BE2C (cell line): Measurements from ENCODE around the gene ZNF101.
"Not testable (repeated sequence)": the region's sequence is repeated elsewhere in the genome, so short reads cannot be mapped to it uniquely, and the experiment has no call there.

Experiments
- DNase-seq: peaks from one replicate; pipeline ENCODE4 v3.0.0-alpha.2; 2020
- H3K27me3 ChIP-seq: fragments of 250-450 bp; sonication (Bioruptor Pico); 2 replicates; pipeline ENCODE4 v1.5.1; 2020; ENCODE audit warnings: mild to moderate bottlenecking
- H3K36me3 ChIP-seq: fragments of 250-450 bp; sonication (Bioruptor Pico); 2 replicates; pipeline ENCODE4 v1.5.1; 2020; ENCODE audit warnings: mild to moderate bottlenecking
- H3K4me1 ChIP-seq: fragments of 250-450 bp; sonication (Bioruptor Pico); 2 replicates; pipeline ENCODE4 v1.5.1; 2020
- H3K4me3 ChIP-seq: 2 replicates; pipeline ENCODE4 v1.5.1; 2011; ENCODE audit warnings: low read depth, low read length
- H3K9me3 ChIP-seq: fragments of 250-450 bp; sonication (Bioruptor Pico); 2 replicates; pipeline ENCODE4 v1.5.1; 2020
- TF ChIP-seq, protein P1 (sequence below): IDR thresholded peaks from 2 replicates; pipeline ENCODE4 v1.5.1; 2012; ENCODE audit warnings: mild to moderate bottlenecking, low read depth, low read length

Gene ZNF101

DNA sequence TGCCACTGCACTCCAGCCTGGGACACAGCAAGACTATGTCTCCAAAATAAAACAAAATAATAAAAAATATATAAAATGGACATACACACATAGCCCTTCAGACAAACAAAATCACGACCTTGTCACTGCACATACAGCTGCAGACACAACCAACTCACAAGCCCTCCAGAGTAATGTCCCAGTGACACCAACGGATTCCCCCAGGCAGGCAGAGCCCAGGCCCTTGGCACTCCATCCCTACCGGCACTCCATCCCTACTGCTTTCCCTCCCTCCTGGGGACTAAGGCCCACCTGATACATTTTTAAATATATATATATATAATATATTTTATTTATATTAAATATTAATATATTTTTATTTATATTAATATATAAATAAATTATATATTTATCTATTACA, 18.5 kb downstream of the ZNF101 start:
- no peak overlapping the region for H3K4me3 ChIP-seq
- no peaks in the 10 kb centered on the region for H3K36me3 ChIP-seq
- no peaks in the 10 kb centered on the region for H3K9me3 ChIP-seq
- no peaks in the 10 kb centered on the region for H3K4me1 ChIP-seq
- no peak for DNase-seq
- TF ChIP-seq, protein P1, sequence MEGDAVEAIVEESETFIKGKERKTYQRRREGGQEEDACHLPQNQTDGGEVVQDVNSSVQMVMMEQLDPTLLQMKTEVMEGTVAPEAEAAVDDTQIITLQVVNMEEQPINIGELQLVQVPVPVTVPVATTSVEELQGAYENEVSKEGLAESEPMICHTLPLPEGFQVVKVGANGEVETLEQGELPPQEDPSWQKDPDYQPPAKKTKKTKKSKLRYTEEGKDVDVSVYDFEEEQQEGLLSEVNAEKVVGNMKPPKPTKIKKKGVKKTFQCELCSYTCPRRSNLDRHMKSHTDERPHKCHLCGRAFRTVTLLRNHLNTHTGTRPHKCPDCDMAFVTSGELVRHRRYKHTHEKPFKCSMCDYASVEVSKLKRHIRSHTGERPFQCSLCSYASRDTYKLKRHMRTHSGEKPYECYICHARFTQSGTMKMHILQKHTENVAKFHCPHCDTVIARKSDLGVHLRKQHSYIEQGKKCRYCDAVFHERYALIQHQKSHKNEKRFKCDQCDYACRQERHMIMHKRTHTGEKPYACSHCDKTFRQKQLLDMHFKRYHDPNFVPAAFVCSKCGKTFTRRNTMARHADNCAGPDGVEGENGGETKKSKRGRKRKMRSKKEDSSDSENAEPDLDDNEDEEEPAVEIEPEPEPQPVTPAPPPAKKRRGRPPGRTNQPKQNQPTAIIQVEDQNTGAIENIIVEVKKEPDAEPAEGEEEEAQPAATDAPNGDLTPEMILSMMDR = no peak
- no peaks in the 10 kb centered on the region for H3K27me3 ChIP-seq

DNA sequence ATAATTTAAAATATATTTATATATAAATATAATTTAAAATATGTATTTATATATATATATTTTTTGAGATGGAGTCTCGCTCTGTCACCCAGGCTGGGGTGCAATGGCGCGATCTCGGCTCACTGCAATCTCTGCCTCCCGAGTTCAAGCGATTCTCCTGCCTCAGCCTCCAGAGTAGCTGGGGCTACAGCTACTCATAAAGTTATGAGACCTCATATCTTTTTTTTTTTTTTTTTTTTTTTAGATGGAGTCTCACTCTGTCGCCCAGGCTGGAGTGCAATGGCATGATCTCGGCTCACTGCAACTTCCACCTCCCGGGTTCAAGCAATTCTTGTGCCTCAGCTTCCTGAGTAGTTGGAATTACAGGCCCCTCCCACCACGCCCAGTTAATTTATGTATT, 20.4 kb downstream of the ZNF101 start:
- not testable (repeated sequence) for H3K4me1 ChIP-seq

DNA sequence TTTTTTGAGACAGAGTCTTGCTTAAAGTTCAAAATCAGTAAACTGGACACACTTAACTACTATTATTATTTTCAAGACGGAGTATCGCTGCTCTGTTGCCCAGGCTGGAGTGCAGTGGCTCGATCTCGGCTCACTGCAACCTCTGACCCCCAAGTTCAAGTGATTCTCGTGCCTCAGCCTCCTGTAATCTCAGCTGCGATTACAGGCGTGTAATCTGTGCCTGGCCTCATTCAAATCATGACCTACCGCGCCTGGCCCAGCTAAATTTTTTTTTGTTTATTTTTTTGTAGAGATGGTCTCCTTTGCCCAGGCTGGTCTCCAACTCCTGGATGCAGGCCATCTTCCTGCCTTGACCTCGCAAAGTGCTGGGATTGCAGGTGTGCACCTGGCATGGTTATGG, 23.0 kb downstream of the ZNF101 start:
- TF ChIP-seq, protein P1 = no peak
- Histone ChIP-seq H3K27me3 (no peaks in the 10 kb centered on the region), H3K36me3 (no peaks in the 10 kb centered on the region), H3K4me1 (no peaks in the 10 kb centered on the region), H3K4me3 (no peak overlapping the region), H3K9me3 (no peaks in the 10 kb centered on the region)
- no peak for DNase-seq

More for the DNA sequence above, 20.4 kb downstream of the ZNF101 start:
- DNase-seq, H3K4me3 ChIP-seq, H3K27me3 ChIP-seq, H3K9me3 ChIP-seq, H3K36me3 ChIP-seq: not testable (repeated sequence)

DNA sequence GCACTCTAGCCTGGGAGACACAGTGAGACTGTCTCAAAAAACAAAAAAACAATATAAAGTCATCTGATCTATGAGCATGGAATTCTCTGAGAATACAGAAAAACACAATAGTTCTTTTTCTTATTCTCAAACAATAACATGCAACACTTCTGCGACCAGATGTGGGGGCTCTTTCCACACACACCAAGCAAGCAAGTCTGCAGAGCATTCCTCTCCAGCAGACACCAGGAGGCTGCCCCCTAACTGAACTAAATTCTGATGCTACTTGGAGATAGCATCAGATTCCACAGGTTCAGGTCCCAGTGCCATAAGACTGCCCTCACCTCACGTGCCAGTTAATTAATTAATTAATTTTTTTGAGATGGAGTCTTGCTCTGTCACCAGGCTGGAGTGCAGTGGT, 27.7 kb downstream of the ZNF101 start:
- no peaks in the 10 kb centered on the region; the same call in 1 of the 2 replicates for H3K9me3 ChIP-seq
- TF ChIP-seq, protein P1 = no peak
- no peaks in the 10 kb centered on the region for H3K36me3 ChIP-seq
- no peak overlapping the region for H3K4me3 ChIP-seq
- no peaks in the 10 kb centered on the region for H3K27me3 ChIP-seq
- DNase-seq = no peak
- no peaks in the 10 kb centered on the region for H3K4me1 ChIP-seq

DNA sequence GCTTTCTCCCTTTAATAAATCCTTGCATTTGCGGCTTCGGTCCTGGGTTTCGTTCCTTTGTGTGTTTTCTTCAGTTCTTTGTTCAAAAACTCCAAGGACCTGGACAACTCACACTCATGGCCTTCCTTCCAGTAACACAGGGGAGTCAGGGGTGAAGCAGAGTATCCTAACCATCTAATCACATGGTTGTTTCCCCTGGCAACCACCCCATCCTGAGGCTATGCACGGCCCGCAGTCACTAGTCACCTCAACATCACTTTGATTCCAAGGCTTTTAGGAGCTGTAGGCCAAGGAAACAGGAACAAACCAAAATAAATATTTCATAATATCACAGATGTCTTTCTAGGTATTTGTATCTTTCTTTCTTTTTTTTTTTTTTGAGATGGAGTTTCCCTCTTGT, 28.9 kb downstream of the ZNF101 start:
- H3K36me3 ChIP-seq = no peaks in the 10 kb centered on the region
- H3K9me3 ChIP-seq = no peaks in the 10 kb centered on the region; the same call in 1 of the 2 replicates
- H3K4me3 ChIP-seq = no peak overlapping the region
- H3K4me1 ChIP-seq = no peaks in the 10 kb centered on the region
- no peaks in the 10 kb centered on the region for H3K27me3 ChIP-seq
- TF ChIP-seq, protein P1 = no peak
- no peak for DNase-seq

DNA sequence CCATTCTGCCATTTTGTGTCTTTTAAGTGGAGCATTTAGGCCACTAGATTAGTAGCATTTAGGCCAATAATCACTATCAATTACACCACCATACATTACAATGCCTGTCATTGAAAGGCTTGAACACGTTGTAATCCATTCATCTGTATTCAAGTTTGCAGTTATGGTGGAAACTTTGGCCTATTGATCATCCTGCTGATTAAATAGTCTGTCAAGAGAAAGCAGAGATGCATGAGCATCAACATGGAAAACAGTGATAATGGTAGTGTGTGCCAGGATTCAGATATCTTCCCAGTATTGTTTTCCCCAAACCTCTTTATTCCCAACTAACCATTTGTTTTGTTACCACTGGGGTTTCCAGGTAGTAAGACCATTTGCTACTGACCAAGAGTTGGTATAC, 31.9 kb downstream of the ZNF101 start:
- not testable (repeated sequence) for DNase-seq, H3K4me3 ChIP-seq, H3K9me3 ChIP-seq, H3K36me3 ChIP-seq, H3K4me1 ChIP-seq, H3K27me3 ChIP-seq

DNA sequence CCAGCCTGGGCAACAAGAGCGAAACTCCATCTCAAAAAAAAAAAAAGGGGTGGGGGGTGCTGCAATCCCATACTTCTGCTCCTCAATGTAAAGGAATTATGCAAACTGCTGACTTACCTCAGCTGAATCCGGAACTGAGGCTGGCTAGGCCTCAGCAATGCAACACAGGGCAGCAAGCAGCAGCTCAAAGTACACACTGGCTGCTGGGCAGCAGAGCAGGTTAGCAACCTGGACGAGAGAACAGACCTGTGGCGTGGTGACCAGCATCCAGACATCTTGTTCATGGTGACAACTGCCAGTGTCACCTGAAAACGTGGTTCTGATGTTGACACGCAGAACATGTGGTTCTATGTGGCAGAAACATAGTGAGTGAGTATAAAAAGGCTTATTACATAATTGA, 36.2 kb downstream of the ZNF101 start:
- H3K9me3 ChIP-seq = peaks cover 13% of the 10 kb centered on the region
- no peak for DNase-seq
- no peaks in the 10 kb centered on the region for H3K4me1 ChIP-seq
- H3K36me3 ChIP-seq = peaks cover 7% of the 10 kb centered on the region
- no peak overlapping the region for H3K4me3 ChIP-seq
- TF ChIP-seq, protein P1 = no peak
- H3K27me3 ChIP-seq = no peaks in the 10 kb centered on the region
